Brain microvascular endothelial cell (primary cell): ENCODE results near the gene C5orf34.

Experiments
- DNase-seq: peaks from one replicate; pipeline ENCODE4 v3.0.0-alpha.2; 2020
- H3K27ac ChIP-seq: fragments of 250-450 bp; sonication (Bioruptor Pico); 2 replicates; pipeline ENCODE4 v1.5.1; 2020; ENCODE audit warnings: mild to moderate bottlenecking, moderate library complexity
- H3K27me3 ChIP-seq: fragments of 250-450 bp; sonication (Bioruptor Pico); replicated peaks from 2 replicates; pipeline ENCODE4 v1.5.1; 2020; ENCODE audit warnings: mild to moderate bottlenecking
- H3K36me3 ChIP-seq: fragments of 250-450 bp; sonication (Bioruptor Pico); replicated peaks from 2 replicates; pipeline ENCODE4 v1.5.1; 2020; ENCODE audit warnings: mild to moderate bottlenecking
- H3K4me3 ChIP-seq: 2 replicates; pipeline ENCODE4 v1.5.1; 2011; ENCODE audit warnings: low read depth, mild to moderate bottlenecking, control low read depth, low read length, moderate library complexity
- in situ Hi-C: cut with HindIII; loops from 2 replicates; pipeline ENCODE4 v1.10.0; 2017; ENCODE audit warnings: low sequenced_read_pairs, low pct_ligation_motif_present
- TF ChIP-seq, protein P1 (sequence below): IDR thresholded peaks from 2 replicates; pipeline ENCODE4 v1.5.1; 2011; ENCODE audit warnings: low read depth, mild to moderate bottlenecking, moderate library complexity, low read length, control low read depth, inconsistent platforms; ENCODE audit errors: missing control alignments

C5orf34 gene

DNA sequence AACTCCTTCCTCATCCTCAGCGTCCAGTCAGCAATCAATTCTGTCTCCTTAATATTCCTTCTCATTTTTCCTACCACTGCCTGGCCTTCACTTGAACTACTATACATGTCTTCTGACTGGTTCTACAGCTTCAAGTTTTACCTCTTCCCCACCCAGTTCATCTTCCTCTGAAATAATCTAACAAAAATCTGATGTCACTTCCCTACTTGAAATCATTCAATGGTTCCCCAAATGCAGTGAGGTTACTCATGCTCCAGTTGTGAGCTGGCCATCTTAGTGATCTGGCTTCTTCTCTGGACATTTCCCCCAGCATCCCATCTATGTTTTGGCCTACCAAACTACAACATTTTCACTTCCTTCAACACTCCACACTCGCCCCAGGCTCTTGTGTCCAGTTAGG, 16.4 kb downstream of the C5orf34 start:
- Histone ChIP-seq H3K27ac (no peak overlapping the region), H3K27me3 (no peaks in the 10 kb centered on the region), H3K36me3 (peaks cover 3% of the 10 kb centered on the region), H3K4me3 (no peak overlapping the region)
- TF ChIP-seq, protein P1, sequence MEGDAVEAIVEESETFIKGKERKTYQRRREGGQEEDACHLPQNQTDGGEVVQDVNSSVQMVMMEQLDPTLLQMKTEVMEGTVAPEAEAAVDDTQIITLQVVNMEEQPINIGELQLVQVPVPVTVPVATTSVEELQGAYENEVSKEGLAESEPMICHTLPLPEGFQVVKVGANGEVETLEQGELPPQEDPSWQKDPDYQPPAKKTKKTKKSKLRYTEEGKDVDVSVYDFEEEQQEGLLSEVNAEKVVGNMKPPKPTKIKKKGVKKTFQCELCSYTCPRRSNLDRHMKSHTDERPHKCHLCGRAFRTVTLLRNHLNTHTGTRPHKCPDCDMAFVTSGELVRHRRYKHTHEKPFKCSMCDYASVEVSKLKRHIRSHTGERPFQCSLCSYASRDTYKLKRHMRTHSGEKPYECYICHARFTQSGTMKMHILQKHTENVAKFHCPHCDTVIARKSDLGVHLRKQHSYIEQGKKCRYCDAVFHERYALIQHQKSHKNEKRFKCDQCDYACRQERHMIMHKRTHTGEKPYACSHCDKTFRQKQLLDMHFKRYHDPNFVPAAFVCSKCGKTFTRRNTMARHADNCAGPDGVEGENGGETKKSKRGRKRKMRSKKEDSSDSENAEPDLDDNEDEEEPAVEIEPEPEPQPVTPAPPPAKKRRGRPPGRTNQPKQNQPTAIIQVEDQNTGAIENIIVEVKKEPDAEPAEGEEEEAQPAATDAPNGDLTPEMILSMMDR, result no peak
- in situ Hi-C loops, result no loop called here
- DNase-seq, result no peak

DNA sequence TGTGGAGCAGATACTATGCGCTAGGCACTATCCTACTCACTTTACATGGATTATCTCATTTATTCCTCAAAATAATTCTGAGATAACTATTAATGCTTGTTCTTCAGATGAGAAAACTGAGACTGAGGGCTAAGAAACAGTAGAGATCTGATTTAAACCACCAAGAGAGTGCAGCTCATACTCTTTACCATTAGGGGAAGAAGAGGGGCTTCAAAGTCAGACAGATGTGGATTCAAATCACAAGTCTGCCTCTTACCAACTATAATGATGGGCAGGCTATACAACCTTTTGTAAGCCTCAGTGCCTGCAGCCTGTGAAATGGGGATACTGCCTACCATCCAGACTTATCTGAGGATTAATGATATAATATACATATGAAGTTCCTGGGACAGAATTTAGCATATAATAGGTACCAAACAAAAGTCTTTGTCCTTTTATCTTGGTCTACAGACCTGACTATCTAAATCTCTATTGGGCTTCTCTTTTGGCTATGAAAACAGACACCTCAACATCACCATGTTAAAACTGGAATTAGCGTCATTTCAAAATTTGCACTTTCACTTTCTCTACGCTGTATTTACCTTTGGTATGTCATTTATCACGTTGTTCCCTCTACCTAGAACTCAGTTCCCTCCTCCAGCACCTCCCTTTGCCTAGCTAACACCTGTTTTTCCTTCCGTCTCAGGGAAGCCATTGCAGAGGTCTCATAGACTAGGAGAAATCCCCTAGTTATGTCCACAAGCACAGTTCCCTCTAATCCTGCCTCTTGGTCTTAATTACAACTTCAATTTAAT, 17.4 kb downstream of the C5orf34 start:
- Histone ChIP-seq H3K27me3 (no peaks in the 10 kb centered on the region), H3K27ac (no peak overlapping the region), H3K4me3 (no peak overlapping the region), H3K36me3 (no peaks in the 10 kb centered on the region)
- in situ Hi-C loops, result no loop called here
- TF ChIP-seq, protein P1, result no peak
- DNase-seq, result no peak

DNA sequence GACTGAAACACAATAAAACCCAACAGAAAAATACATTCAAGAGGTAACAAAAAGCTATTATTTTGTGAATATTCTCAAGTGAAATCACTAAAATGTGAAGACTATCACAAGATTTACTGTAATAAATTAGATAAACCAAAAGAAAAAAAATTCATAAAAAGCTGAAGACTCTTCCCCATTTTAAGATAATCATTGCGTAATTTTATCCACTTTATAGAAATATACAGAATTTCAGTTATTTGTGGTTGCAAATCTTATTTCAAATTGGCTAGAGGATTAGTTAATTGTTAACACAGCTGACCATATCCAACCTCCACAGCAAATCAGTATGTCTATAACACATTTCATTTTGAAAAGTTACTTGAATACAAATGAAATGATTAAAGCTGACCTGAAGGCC, 23.6 kb downstream of the C5orf34 start:
- in situ Hi-C loops, result no loop called here
- DNase-seq, result no peak
- TF ChIP-seq, protein P1, result no peak
- Histone ChIP-seq H3K4me3 (no peak overlapping the region), H3K36me3 (no peaks in the 10 kb centered on the region), H3K27me3 (no peaks in the 10 kb centered on the region), H3K27ac (no peak overlapping the region)

DNA sequence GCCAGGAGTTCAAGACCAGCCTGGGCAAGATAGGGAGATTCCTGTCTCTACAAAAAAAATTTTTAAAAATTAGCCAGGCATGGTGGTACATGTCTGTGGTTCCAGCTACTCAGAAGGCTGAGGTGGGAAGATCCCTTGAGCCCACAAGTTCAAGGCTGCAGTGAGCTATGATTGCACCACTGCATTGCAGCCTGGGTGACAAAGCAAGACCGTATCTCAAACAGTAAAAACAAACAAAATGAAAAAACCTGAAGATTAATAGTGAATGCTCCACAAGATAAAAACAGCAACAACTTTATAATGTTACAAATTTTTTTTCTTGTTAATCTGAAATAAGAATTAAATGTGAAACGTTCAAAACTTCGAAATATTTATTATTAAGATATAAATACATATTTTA, 28.6 kb downstream of the C5orf34 start:
- H3K36me3 ChIP-seq, result no peaks in the 10 kb centered on the region
- H3K27me3 ChIP-seq, result no peaks in the 10 kb centered on the region
- H3K4me3 ChIP-seq, result no peak overlapping the region
- no peak overlapping the region for H3K27ac ChIP-seq
- DNase-seq, result no peak
- in situ Hi-C loops, result no loop called here
- TF ChIP-seq, protein P1, result no peak

DNA sequence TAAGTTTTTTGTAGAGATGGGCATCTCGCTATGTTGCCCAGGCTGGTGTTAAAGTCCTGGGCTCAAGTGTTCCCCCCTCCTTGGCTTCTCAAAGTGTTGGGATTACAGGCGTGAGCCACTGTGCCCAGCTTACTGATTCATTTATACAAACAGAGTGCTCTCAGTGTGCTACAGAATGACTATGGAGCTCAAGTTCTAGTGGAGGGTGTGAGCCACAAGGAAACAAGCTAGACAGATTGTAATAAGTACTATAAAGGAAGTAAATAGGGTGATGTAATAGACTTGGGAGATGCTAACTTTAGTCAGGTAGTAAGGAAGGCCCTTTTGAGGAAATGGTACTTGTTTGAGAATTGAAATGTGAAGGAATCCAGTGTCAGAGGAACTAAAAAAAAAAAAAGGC, 29.5 kb downstream of the C5orf34 start:
- no peak for DNase-seq

More for the DNA sequence above, 29.5 kb downstream of the C5orf34 start:
- in situ Hi-C loops, result no loop called here
- Histone ChIP-seq H3K27ac (no peak overlapping the region), H3K36me3 (no peaks in the 10 kb centered on the region), H3K27me3 (no peaks in the 10 kb centered on the region), H3K4me3 (no peak overlapping the region)
- TF ChIP-seq, protein P1, result no peak
